ENCODE measurements around the gene MAB21L1. TPM values are rescaled to one million over a fixed set of nuclear protein-coding genes. Genes with fewer than 3 reads are reported as not detected.
A peak's percentile ranks its signal among the peaks of the same experiment; 100 is the strongest.

Gene MAB21L1
- not detected for polyA plus RNA-seq (2013, experiment 1 of 2)
- 0.04 TPM for polyA plus RNA-seq (2013, experiment 2 of 2)

- no CpG with 5 or more reads among the region's 35 CpGs for WGBS (ENCODE audit: extremely low coverage, insufficient coverage, low lambda C conversion rate)
- Histone ChIP-seq H3K18ac (ENCODE audit: low read length) (no peak within 1 kb of the TSS), H3K9ac (ENCODE audit: low read length) (peak within 1 kb of the TSS; percentile 40), H4K8ac (ENCODE audit: low read depth, low read length) (no peak within 1 kb of the TSS), H3K27me3 (ENCODE audit: insufficient read depth, low read length, poor library complexity) (peaks cover 36% of the 10 kb centered on the region), H3K56ac (ENCODE audit: low read length) (peak within 1 kb of the TSS; percentile 44), H2AK5ac (ENCODE audit: low read length) (no peak within 1 kb of the TSS), H3K4me2 (ENCODE audit: low read length) (peak within 1 kb of the TSS; percentile 62), H3K23ac (ENCODE audit: low read length) (no peak within 1 kb of the TSS), H3K36me3 (ENCODE audit: control insufficient read depth, insufficient read depth, low read length) (no peaks in the 10 kb centered on the region), H3K79me1 (ENCODE audit: low read length) (no peaks in the 10 kb centered on the region), H3K27ac (ENCODE audit: low read depth, low read length) (no peak within 1 kb of the TSS), H4K5ac (ENCODE audit: low read length) (no peak within 1 kb of the TSS), H2BK120ac (ENCODE audit: low read depth, low read length) (no peak within 1 kb of the TSS), H3K4me1 (ENCODE audit: control insufficient read depth, low read depth, low read length) (no peaks in the 10 kb centered on the region), H2BK15ac (replicated peaks; ENCODE audit: low read depth) (no peak within 1 kb of the TSS), H3K4ac (ENCODE audit: low read depth, low read length) (no peak within 1 kb of the TSS), H3K79me2 (ENCODE audit: control insufficient read depth, insufficient read depth, low read length) (no peaks in the 10 kb centered on the region), H2BK5ac (ENCODE audit: low read length) (no peak within 1 kb of the TSS), H3K4me3 (ENCODE audit: low read length) (peak within 1 kb of the TSS; percentile 14)
- peak; percentile 59 for DNase-seq
Observed at GRCh38 chr13:35475960-35476943, at the start of gene MAB21L1. TSS of gene MAB21L1 (minus strand) at chr13:35476689. CDS start at chr13:35476138, 551 bp downstream.

GRCh38 chr13:35524171-35524570, 47.7 kb upstream of the MAB21L1 start:
- Histone ChIP-seq H3K4ac (ENCODE audit: low read depth, low read length) (no peak overlapping the region), H2AK5ac (ENCODE audit: low read length) (no peak overlapping the region), H2BK120ac (ENCODE audit: low read depth, low read length) (no peak overlapping the region), H3K27ac (ENCODE audit: low read depth, low read length) (no peak overlapping the region), H3K36me3 (ENCODE audit: control insufficient read depth, insufficient read depth, low read length) (no peaks in the 10 kb centered on the region), H2BK5ac (ENCODE audit: low read length) (no peak overlapping the region), H3K27me3 (ENCODE audit: insufficient read depth, low read length, poor library complexity) (no peaks in the 10 kb centered on the region), H4K8ac (ENCODE audit: low read depth, low read length) (no peak overlapping the region), H3K4me3 (ENCODE audit: low read length) (no peak overlapping the region), H3K4me1 (ENCODE audit: control insufficient read depth, low read depth, low read length) (no peaks in the 10 kb centered on the region), H3K4me2 (ENCODE audit: low read length) (no peak overlapping the region), H3K79me1 (ENCODE audit: low read length) (no peaks in the 10 kb centered on the region), H3K9ac (ENCODE audit: low read length) (no peak overlapping the region), H3K23ac (ENCODE audit: low read length) (no peak overlapping the region), H3K79me2 (ENCODE audit: control insufficient read depth, insufficient read depth, low read length) (no peaks in the 10 kb centered on the region), H3K56ac (ENCODE audit: low read length) (no peak overlapping the region), H2BK15ac (replicated peaks; ENCODE audit: low read depth) (no peak overlapping the region), H3K18ac (ENCODE audit: low read length) (no peak overlapping the region), H4K5ac (ENCODE audit: low read length) (no peak overlapping the region)
- no CpG with 5 or more reads among the region's 3 CpGs for WGBS (ENCODE audit: extremely low coverage, insufficient coverage, low lambda C conversion rate)
- no peak for DNase-seq

GRCh38 chr13:35518337-35518946, 42.0 kb upstream of the MAB21L1 start:
- no peaks in the 10 kb centered on the region for H3K27me3 ChIP-seq (ENCODE audit: insufficient read depth, low read length, poor library complexity)
- H3K4me3 ChIP-seq (ENCODE audit: low read length): no peak overlapping the region
- no peak overlapping the region for H3K56ac ChIP-seq (ENCODE audit: low read length)
- H3K79me1 ChIP-seq (ENCODE audit: low read length): no peaks in the 10 kb centered on the region
- H3K9ac ChIP-seq (ENCODE audit: low read length): no peak overlapping the region
- DNase-seq: no peak
- H3K27ac ChIP-seq (ENCODE audit: low read depth, low read length): no peak overlapping the region
- no peak overlapping the region for H2BK15ac ChIP-seq (replicated peaks; ENCODE audit: low read depth)
- no peak overlapping the region for H2BK120ac ChIP-seq (ENCODE audit: low read depth, low read length)
- no CpG with 5 or more reads among the region's 5 CpGs for whole genome bisulfite sequencing (ENCODE audit: extremely low coverage, insufficient coverage, low lambda C conversion rate)
- H3K4ac ChIP-seq (ENCODE audit: low read depth, low read length): no peak overlapping the region
- no peak overlapping the region for H3K23ac ChIP-seq (ENCODE audit: low read length)
- no peak overlapping the region for H3K18ac ChIP-seq (ENCODE audit: low read length)
- H3K79me2 ChIP-seq (ENCODE audit: control insufficient read depth, insufficient read depth, low read length): no peaks in the 10 kb centered on the region
- no peak overlapping the region for H4K8ac ChIP-seq (ENCODE audit: low read depth, low read length)
- H2BK5ac ChIP-seq (ENCODE audit: low read length): no peak overlapping the region
- no peaks in the 10 kb centered on the region for H3K4me1 ChIP-seq (ENCODE audit: control insufficient read depth, low read depth, low read length)
- H4K5ac ChIP-seq (ENCODE audit: low read length): no peak overlapping the region
- H3K4me2 ChIP-seq (ENCODE audit: low read length): no peak overlapping the region
- H3K36me3 ChIP-seq (ENCODE audit: control insufficient read depth, insufficient read depth, low read length): no peaks in the 10 kb centered on the region
- H2AK5ac ChIP-seq (ENCODE audit: low read length): no peak overlapping the region

- no peaks in the 10 kb centered on the region for H3K4me1 ChIP-seq (ENCODE audit: control insufficient read depth, low read depth, low read length)
- no peaks in the 10 kb centered on the region for H3K36me3 ChIP-seq (ENCODE audit: control insufficient read depth, insufficient read depth, low read length)
- no peak overlapping the region for H2BK15ac ChIP-seq (replicated peaks; ENCODE audit: low read depth)
- H4K5ac ChIP-seq (ENCODE audit: low read length): no peak overlapping the region
- H3K79me1 ChIP-seq (ENCODE audit: low read length): no peaks in the 10 kb centered on the region
- no peak overlapping the region for H3K4ac ChIP-seq (ENCODE audit: low read depth, low read length)
- peak; percentile 16 for DNase-seq
- H3K27me3 ChIP-seq (ENCODE audit: insufficient read depth, low read length, poor library complexity): no peaks in the 10 kb centered on the region
- H2BK5ac ChIP-seq (ENCODE audit: low read length): no peak overlapping the region
- H2AK5ac ChIP-seq (ENCODE audit: low read length): no peak overlapping the region
- no CpG with 5 or more reads among the region's 6 CpGs for WGBS (ENCODE audit: extremely low coverage, insufficient coverage, low lambda C conversion rate)
- H3K4me3 ChIP-seq (ENCODE audit: low read length): no peak overlapping the region
- H3K79me2 ChIP-seq (ENCODE audit: control insufficient read depth, insufficient read depth, low read length): no peaks in the 10 kb centered on the region
- H4K8ac ChIP-seq (ENCODE audit: low read depth, low read length): no peak overlapping the region
- H3K4me2 ChIP-seq (ENCODE audit: low read length): no peak overlapping the region
- no peak overlapping the region for H3K9ac ChIP-seq (ENCODE audit: low read length)
- no peak overlapping the region for H3K27ac ChIP-seq (ENCODE audit: low read depth, low read length)
- no peak overlapping the region for H2BK120ac ChIP-seq (ENCODE audit: low read depth, low read length)
- H3K56ac ChIP-seq (ENCODE audit: low read length): no peak overlapping the region
- H3K18ac ChIP-seq (ENCODE audit: low read length): no peak overlapping the region
- H3K23ac ChIP-seq (ENCODE audit: low read length): no peak overlapping the region
Observed at GRCh38 chr13:35514801-35515502, 38.5 kb upstream of the MAB21L1 start.

GRCh38 chr13:35514061-35514477, 37.6 kb upstream of the MAB21L1 start:
- Histone ChIP-seq H3K9ac (ENCODE audit: low read length) (no peak overlapping the region), H2BK15ac (replicated peaks; ENCODE audit: low read depth) (no peak overlapping the region), H3K36me3 (ENCODE audit: control insufficient read depth, insufficient read depth, low read length) (no peaks in the 10 kb centered on the region), H3K4me3 (ENCODE audit: low read length) (no peak overlapping the region), H3K79me2 (ENCODE audit: control insufficient read depth, insufficient read depth, low read length) (no peaks in the 10 kb centered on the region), H2BK120ac (ENCODE audit: low read depth, low read length) (no peak overlapping the region), H4K8ac (ENCODE audit: low read depth, low read length) (no peak overlapping the region), H3K4ac (ENCODE audit: low read depth, low read length) (no peak overlapping the region), H3K79me1 (ENCODE audit: low read length) (no peaks in the 10 kb centered on the region), H3K4me2 (ENCODE audit: low read length) (no peak overlapping the region), H3K23ac (ENCODE audit: low read length) (no peak overlapping the region), H3K27me3 (ENCODE audit: insufficient read depth, low read length, poor library complexity) (no peaks in the 10 kb centered on the region), H3K18ac (ENCODE audit: low read length) (no peak overlapping the region), H3K4me1 (ENCODE audit: control insufficient read depth, low read depth, low read length) (no peaks in the 10 kb centered on the region), H4K5ac (ENCODE audit: low read length) (no peak overlapping the region), H2BK5ac (ENCODE audit: low read length) (no peak overlapping the region), H3K27ac (ENCODE audit: low read depth, low read length) (no peak overlapping the region), H2AK5ac (ENCODE audit: low read length) (no peak overlapping the region), H3K56ac (ENCODE audit: low read length) (no peak overlapping the region)
- DNase-seq: no peak
- WGBS (ENCODE audit: extremely low coverage, insufficient coverage, low lambda C conversion rate): no CpG with 5 or more reads among the region's 7 CpGs

Measured in mesendoderm (in vitro differentiated cells).